GM12864 (cell line): ENCODE measurements around the gene SNX15.

Experiments
- DNase-seq: peaks from one replicate; pipeline ENCODE4 v3.0.0-alpha.2; 2011; ENCODE audit warnings: low read depth
- H3K4me3 ChIP-seq: 2 replicates; pipeline ENCODE4 v1.5.1; 2011; ENCODE audit warnings: mild to moderate bottlenecking, low read depth, low read length, control low read depth
- TF ChIP-seq, protein P1 (sequence below): IDR thresholded peaks from 2 replicates; pipeline ENCODE4 v1.5.1; 2011; ENCODE audit warnings: low read depth, mild to moderate bottlenecking, moderate library complexity, low read length, control low read depth, inconsistent platforms; ENCODE audit errors: missing control alignments

Gene SNX15

GRCh38 chr11:65035579-65035978 is 8.3 kb downstream of the SNX15 start:
- TF ChIP-seq, protein P1, sequence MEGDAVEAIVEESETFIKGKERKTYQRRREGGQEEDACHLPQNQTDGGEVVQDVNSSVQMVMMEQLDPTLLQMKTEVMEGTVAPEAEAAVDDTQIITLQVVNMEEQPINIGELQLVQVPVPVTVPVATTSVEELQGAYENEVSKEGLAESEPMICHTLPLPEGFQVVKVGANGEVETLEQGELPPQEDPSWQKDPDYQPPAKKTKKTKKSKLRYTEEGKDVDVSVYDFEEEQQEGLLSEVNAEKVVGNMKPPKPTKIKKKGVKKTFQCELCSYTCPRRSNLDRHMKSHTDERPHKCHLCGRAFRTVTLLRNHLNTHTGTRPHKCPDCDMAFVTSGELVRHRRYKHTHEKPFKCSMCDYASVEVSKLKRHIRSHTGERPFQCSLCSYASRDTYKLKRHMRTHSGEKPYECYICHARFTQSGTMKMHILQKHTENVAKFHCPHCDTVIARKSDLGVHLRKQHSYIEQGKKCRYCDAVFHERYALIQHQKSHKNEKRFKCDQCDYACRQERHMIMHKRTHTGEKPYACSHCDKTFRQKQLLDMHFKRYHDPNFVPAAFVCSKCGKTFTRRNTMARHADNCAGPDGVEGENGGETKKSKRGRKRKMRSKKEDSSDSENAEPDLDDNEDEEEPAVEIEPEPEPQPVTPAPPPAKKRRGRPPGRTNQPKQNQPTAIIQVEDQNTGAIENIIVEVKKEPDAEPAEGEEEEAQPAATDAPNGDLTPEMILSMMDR, result no peak
- no peak for DNase-seq
- H3K4me3 ChIP-seq, result no peak overlapping the region

DNA sequence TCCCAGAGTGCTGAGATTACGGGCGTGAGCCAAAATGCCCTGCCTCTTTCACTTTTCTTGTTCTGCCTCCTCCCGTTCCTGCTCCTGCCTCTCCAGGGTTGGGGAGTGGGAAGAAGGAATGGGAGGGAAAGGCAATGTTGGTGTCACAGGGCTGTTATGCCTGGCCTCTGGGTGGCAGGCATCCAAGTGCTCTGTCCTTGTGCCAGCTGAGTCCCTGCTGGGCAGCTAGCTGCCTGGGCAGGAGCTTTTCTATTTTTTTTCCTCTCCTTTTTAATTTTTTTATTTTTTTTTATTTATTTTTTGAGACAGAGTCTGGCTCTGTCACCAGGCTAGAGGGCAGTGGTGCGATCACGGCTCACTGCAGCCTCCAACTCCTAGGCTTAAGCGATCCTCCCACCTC is 9.7 kb downstream of the SNX15 start:
- H3K4me3 ChIP-seq, result no peak overlapping the region
- TF ChIP-seq, protein P1, result no peak
- DNase-seq, result no peak

DNA sequence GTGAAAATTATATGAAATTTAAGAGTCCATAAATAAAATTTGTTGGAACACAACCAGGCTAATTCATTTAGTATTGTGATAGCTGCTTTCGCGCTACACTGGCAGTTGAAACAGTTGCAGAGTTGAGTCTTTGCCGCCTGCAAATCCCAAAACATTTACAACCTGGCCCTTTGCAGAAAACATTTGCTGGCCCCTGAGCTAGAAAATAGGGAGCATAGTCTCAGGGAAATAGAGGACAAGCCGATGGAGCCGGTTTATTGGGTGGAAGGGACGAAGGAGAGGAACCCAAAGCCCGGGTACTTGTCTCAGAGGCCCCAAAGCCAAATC is 13.2 kb downstream of the SNX15 start:
- TF ChIP-seq, protein P1, result no peak
- H3K4me3 ChIP-seq, result peak overlapping the region; percentile 81
- DNase-seq, result no peak

GRCh38 chr11:65040847-65041622 is 13.8 kb downstream of the SNX15 start, which contains the start of gene SAC3D1:
SAC3D1 (plus strand) TSS chr11:65041210; CDS start chr11:65041293, 83 bp downstream.
- H3K4me3 ChIP-seq, result peak within 1 kb of the TSS; percentile 81
- TF ChIP-seq, protein P1, result no peak
- peak; percentile 87 for DNase-seq

DNA sequence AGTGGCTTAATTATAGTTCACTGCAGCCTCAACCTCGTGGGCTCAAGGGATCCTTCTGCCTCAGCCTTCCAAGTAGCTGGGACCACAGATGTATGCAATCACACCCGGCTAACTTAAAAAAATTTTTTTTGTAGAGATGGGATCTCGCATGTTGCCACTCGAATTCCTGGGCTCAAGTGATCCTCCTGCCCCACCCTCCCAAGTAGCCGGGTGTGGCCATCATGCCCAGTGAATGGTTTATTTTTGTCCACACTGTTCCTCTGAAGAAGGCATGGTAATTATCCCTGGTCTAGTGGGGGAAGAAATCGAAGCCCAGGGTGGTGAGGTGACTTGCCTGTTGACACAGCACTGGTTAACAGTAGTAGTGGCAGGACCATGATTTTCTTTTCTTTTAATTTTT is 15.7 kb downstream of the SNX15 start:
- TF ChIP-seq, protein P1, result no peak
- no peak overlapping the region for H3K4me3 ChIP-seq

GRCh38 chr11:65043881-65044501 is 16.8 kb downstream of the SNX15 start:
- DNase-seq, result no peak
- no peak overlapping the region for H3K4me3 ChIP-seq
- TF ChIP-seq, protein P1, result no peak

More for the DNA sequence above, 15.7 kb downstream of the SNX15 start:
- no peak for DNase-seq

DNA sequence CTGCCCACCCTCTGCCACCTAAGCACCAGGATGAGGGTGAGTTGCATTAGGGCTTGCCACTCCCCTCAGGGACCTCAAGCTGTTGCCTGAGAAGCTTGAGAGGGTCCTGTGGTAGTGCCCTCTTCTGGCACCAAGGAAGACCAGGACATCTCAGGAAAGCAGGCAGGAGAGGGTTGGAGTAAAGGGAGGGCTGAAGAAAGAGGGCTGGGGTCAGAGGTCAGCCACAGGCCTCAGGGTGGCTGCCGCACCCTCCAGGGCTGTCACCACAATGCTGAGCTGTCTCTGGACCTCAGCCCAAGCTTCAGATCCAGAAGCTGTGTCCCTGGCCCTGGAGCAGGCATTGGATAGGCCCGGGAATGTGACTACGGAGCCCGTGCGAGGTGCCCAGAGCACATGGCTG is 17.8 kb downstream of the SNX15 start:
- TF ChIP-seq, protein P1, result no peak

More for the DNA sequence above, 17.8 kb downstream of the SNX15 start:
- no peak overlapping the region for H3K4me3 ChIP-seq
- DNase-seq, result no peak
